ENCODE data around the gene TTC39C.

The TTC39C gene

GRCh38 chr18:24016643-24017042 is 2.1 kb downstream of the TTC39C start:
- TF ChIP-seq, protein P1, sequence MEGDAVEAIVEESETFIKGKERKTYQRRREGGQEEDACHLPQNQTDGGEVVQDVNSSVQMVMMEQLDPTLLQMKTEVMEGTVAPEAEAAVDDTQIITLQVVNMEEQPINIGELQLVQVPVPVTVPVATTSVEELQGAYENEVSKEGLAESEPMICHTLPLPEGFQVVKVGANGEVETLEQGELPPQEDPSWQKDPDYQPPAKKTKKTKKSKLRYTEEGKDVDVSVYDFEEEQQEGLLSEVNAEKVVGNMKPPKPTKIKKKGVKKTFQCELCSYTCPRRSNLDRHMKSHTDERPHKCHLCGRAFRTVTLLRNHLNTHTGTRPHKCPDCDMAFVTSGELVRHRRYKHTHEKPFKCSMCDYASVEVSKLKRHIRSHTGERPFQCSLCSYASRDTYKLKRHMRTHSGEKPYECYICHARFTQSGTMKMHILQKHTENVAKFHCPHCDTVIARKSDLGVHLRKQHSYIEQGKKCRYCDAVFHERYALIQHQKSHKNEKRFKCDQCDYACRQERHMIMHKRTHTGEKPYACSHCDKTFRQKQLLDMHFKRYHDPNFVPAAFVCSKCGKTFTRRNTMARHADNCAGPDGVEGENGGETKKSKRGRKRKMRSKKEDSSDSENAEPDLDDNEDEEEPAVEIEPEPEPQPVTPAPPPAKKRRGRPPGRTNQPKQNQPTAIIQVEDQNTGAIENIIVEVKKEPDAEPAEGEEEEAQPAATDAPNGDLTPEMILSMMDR (IDR thresholded peaks at IDR 0.05; ENCODE audit: insufficient read depth, missing control alignments): peak; percentile 25
- peak; percentile 84 for FAIRE-seq
- DNase-seq (ENCODE audit: insufficient read length, low spot score): no peak

DNA sequence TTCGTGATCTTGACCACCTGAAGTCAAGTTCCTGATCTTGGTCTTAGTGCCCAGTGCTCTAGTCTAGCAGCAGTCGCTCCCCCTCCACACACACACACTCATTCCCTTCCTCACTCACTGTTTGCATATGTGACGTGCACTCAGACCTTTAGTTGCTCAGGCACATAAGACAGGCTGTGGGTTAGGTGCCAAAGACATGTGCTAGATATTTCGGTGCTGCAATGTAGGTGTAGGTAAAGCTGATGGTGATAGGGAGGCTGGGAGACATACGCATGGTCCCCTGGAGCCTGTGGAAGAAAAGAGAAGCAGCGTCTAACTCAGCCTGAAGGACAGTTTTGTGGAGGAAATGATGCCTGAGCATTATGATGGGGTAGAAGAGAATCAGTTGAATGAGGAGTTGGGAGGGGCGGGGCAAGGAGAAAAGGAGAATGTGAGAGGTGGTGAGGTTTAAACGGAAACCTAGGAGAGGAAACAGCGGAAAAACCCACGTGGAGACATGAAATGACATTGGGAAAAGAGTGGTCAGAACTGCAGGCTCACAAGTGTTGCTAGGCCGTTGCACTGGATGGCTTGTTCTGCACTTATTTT is 3.8 kb downstream of the TTC39C start:
- no peak for FAIRE-seq

DNA sequence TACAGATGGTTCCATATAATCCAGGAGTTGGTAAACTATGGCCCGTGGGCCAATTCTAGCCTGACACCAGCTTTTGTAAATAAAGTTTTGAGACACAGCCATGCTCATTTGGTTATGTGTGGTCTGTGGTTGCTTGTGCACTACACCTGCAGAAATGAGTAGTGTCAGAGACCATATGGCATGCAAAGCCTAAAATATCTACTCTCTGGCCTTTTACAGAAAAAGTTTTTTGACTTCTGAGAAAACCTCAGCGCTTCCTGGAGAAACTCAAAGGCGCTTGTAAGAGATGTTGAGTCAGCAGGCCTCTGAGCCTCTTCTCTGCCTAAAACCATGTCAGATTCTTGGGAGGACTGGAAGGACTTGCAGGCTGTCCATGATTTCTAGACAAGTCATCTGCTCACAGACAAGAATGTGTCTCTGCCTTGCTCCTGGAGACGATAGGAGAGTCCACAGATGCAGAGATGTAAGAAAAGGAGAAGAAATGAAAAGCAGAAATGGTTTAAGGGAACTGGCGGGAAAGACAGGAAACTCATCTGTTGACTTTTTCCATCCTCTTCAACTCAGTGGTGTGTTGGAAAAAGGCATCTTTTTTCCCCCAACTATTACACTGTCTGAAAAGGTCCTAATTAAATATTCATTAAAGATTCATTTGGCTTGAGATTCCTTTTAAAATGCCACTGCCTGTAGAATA is 5.2 kb downstream of the TTC39C start:
- FAIRE-seq: no peak
- TF ChIP-seq, protein P1 (IDR thresholded peaks at IDR 0.05; ENCODE audit: insufficient read depth, missing control alignments): no peak
- no peak for DNase-seq (ENCODE audit: insufficient read length, low spot score)

More for the DNA sequence above, 3.8 kb downstream of the TTC39C start:
- TF ChIP-seq, protein P1 (IDR thresholded peaks at IDR 0.05; ENCODE audit: insufficient read depth, missing control alignments): no peak
- DNase-seq (ENCODE audit: insufficient read length, low spot score): no peak

DNA sequence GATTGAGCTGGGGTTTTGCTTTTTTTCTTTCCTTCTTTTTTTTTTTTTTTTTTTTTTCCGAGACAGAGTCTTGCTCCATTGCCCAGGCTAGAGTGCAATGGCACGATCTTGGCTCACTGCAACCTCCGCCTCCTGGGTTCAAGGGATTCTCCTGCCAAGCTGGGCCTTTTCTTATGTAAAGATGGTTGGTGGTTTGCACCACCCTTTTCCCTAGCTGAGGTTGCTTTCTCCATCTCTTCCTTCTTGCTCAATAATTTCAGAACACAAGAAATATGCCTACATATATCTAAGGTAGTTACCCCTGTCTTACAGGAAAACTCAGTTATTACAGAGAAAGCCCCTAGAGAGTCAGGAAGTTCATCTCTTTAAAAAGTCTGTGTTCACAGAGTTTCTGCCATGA is 7.0 kb downstream of the TTC39C start:
- FAIRE-seq (no peak), DNase-seq (ENCODE audit: insufficient read length, low spot score) (no peak)
- TF ChIP-seq, protein P1 (IDR thresholded peaks at IDR 0.05; ENCODE audit: insufficient read depth, missing control alignments): no peak

DNA sequence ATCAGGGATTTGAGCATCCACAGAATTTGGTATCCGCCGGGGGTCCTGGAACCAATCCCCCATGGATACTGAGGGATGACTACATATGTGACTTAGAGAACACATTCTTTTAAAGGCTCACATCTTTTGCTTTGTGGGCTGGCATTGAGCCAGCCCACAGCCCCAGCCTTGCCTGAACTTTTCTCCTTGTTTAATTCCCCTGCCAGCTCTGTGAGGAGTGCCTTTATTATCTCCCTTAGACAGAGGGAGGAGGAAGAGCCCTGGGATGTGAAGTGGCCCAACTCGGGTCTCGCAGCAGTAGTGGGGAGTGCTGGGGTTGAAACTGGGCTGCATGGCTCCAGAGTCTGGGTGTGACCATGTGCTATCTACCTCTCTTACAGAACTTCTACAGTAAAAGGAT is 7.6 kb downstream of the TTC39C start:
- TF ChIP-seq, protein P1 (IDR thresholded peaks at IDR 0.05; ENCODE audit: insufficient read depth, missing control alignments): no peak
- no peak for FAIRE-seq
- DNase-seq (ENCODE audit: insufficient read length, low spot score): no peak

- TF ChIP-seq, protein P1 (IDR thresholded peaks at IDR 0.05; ENCODE audit: insufficient read depth, missing control alignments): no peak
- FAIRE-seq (no peak), DNase-seq (ENCODE audit: insufficient read length, low spot score) (no peak)
Observed at GRCh38 chr18:24023185-24023814, 8.7 kb downstream of the TTC39C start.

- no peak for FAIRE-seq
- TF ChIP-seq, protein P1 (IDR thresholded peaks at IDR 0.05; ENCODE audit: insufficient read depth, missing control alignments): no peak
- no peak for DNase-seq (ENCODE audit: insufficient read length, low spot score)
Observed at GRCh38 chr18:24024425-24024824, 9.9 kb downstream of the TTC39C start.
